B cell (primary cell): ENCODE data around the gene RINL. TPM values are rescaled to one million over a fixed set of nuclear protein-coding genes. Genes with fewer than 3 reads are reported as not detected.

Experiments
- ATAC-seq: fragments of 200-7000 bp; cut with Tn5 transposase; one replicate; pipeline ENCODE4 v1.10.0; 2021; ENCODE audit warnings: low read depth, mild to moderate bottlenecking, moderate number of reproducible peaks, moderate library complexity
- CTCF ChIA-PET: fragments of 350-600 bp; sonication (Branson Sonifier 250); formaldehyde crosslinking; loops from one replicate; lab custom pipeline; 2021; ENCODE audit warnings: antibody characterized with exemption, inconsistent platforms; lab: Charles Lee
- POLR2A ChIA-PET: fragments of 350-600 bp; sonication (Branson Sonifier 250); formaldehyde crosslinking; loops from one replicate; lab custom pipeline; 2021; ENCODE audit warnings: antibody characterized with exemption; lab: Charles Lee
- DNase-seq: peaks from one replicate; pipeline ENCODE4 v3.0.0; 2013
- H2AFZ ChIP-seq: 2 replicates; pipeline ENCODE4 v1.6.1; 2012; ENCODE audit warnings: mild to moderate bottlenecking, low read depth, low read length; ENCODE audit not compliant: insufficient read depth, poor library complexity, severe bottlenecking
- H3K27ac ChIP-seq, 2 donors: 1 replicate in 1 of 2; 2 replicates in 1 of 2; pipeline ENCODE4 v1.5.1; 2012 to 2013; ENCODE audit warnings: low read length in 2 of 2, mild to moderate bottlenecking in 2 of 2, moderate library complexity in 1 of 2
- H3K27me3 ChIP-seq, 4 experiments: fragments of 200-600 bp in 1 of 4; sonication (generic) in 1 of 4; replicated peaks in 1 of 4; 1 replicate in 2 of 4; 2 replicates in 2 of 4; pipeline versions ENCODE4 v1.6.1 to v1.7.0; 2013 to 2016; ENCODE audit warnings: low read length in 3 of 4, mild to moderate bottlenecking in 2 of 4, mixed read lengths in 1 of 4, moderate library complexity in 1 of 4; ENCODE audit not compliant: insufficient read depth in 4 of 4, control insufficient read depth in 3 of 4; ENCODE audit errors: control extremely low read depth in 1 of 4
- H3K36me3 ChIP-seq, 2 experiments: replicated peaks in 1 of 2; 1 replicate in 1 of 2; 2 replicates in 1 of 2; pipeline versions ENCODE4 v1.6.1 to v1.7.1; 2013; ENCODE audit warnings: low read length in 1 of 2; ENCODE audit not compliant: insufficient read depth in 2 of 2, control insufficient read depth in 1 of 2; ENCODE audit errors: control extremely low read depth in 1 of 2, extremely low read depth in 1 of 2
- H3K4me1 ChIP-seq, 2 donors: fragments of 200-600 bp in 1 of 2; sonication (generic) in 1 of 2; 1 replicate in 1 of 2; 2 replicates in 1 of 2; pipeline versions ENCODE4 v1.5.1 to v1.6.1; 2013 to 2017; ENCODE audit warnings: low read length in 2 of 2; ENCODE audit not compliant: control insufficient read depth in 2 of 2, insufficient read depth in 2 of 2
- H3K4me2 ChIP-seq: replicated peaks from 2 replicates; pipeline ENCODE3; 2012; ENCODE audit warnings: mild to moderate bottlenecking, low read depth, low read length; ENCODE audit not compliant: poor library complexity, severe bottlenecking
- H3K4me3 ChIP-seq, 5 experiments: fragments of 200-600 bp in 1 of 5; sonication (generic) in 1 of 5; 1 replicate in 3 of 5; 2 replicates in 2 of 5; pipeline versions ENCODE4 v1.5.1 to v1.7.0; 2011 to 2016; ENCODE audit warnings: low read length in 4 of 5, mild to moderate bottlenecking in 4 of 5, low read depth in 2 of 5, control low read depth in 1 of 5, moderate library complexity in 1 of 5; ENCODE audit not compliant: insufficient read depth in 1 of 5; ENCODE audit errors: control extremely low read depth in 1 of 5, extremely low read depth in 1 of 5
- H3K79me2 ChIP-seq: fragments of 200-600 bp; sonication (generic); one replicate; pipeline ENCODE4 v1.6.0; 2016; ENCODE audit warnings: low read length; ENCODE audit not compliant: control insufficient read depth, insufficient read depth
- H3K9ac ChIP-seq: fragments of 200-600 bp; sonication (generic); 2 replicates; pipeline ENCODE4 v1.6.1; 2017; ENCODE audit warnings: mild to moderate bottlenecking, low read length, moderate library complexity
- H3K9me3 ChIP-seq, 3 donors: one replicate each; pipeline versions ENCODE4 v1.6.1 to v1.7.1; 2013; ENCODE audit warnings: low read length in 2 of 3; ENCODE audit not compliant: control insufficient read depth in 2 of 3, insufficient read depth in 1 of 3; ENCODE audit errors: control extremely low read depth in 1 of 3
- H4K20me1 ChIP-seq: 2 replicates; pipeline ENCODE4 v1.6.0; 2012; ENCODE audit warnings: mild to moderate bottlenecking, low read length; ENCODE audit not compliant: insufficient read depth, control insufficient read depth, poor library complexity, severe bottlenecking
- H3K27ac Mint-ChIP-seq: one replicate; pipeline ENCODE4 v1.8.0; 2021; ENCODE audit warnings: mixed read lengths
- H3K27me3 Mint-ChIP-seq: one replicate; pipeline ENCODE4 v1.8.0; 2021; ENCODE audit warnings: mixed read lengths
- H3K4me1 Mint-ChIP-seq: one replicate; pipeline ENCODE4 v1.8.0; 2021; ENCODE audit warnings: mixed read lengths
- H3K4me3 Mint-ChIP-seq: one replicate; pipeline ENCODE4 v1.8.0; 2021; ENCODE audit warnings: mixed read lengths
- H3K9me3 Mint-ChIP-seq: one replicate; pipeline ENCODE4 v1.8.0; 2022; ENCODE audit warnings: mixed read lengths; ENCODE audit not compliant: insufficient read depth
- EZH2 ChIP-seq: IDR thresholded peaks from 2 replicates; pipeline ENCODE4 v1.6.1; 2012; ENCODE audit warnings: borderline replicate concordance, low read depth, mild to moderate bottlenecking, moderate library complexity, low read length; ENCODE audit not compliant: insufficient read depth, poor library complexity, severe bottlenecking
- WGBS: methylation state at CpG from one replicate; pipeline ENCODE4 v1.1.5; 2013; ENCODE audit warnings: missing lambda C conversion rate; ENCODE audit not compliant: insufficient coverage; 5-methylcytosine and 5-hydroxymethylcytosine counted together
- intact Hi-C: fragments of 100-400 bp; cut with micrococcal nuclease; formaldehyde crosslinking; loops from one replicate; pipeline ENCODE4 v1.10.0; 2022
- polyA plus RNA-seq: library from polyadenylated mRNA; depleted of rRNA; stranded (reverse); fragments of >200 nt; gene quantifications from 2 replicates; pipeline ENCODE4 v1.2.3, GENCODE V29; 2012
- total RNA-seq, 2 donors: library from RNA; stranded (reverse); fragments of 120-200 nt in 1 of 2; gene quantifications; 1 replicate in 1 of 2; 2 replicates in 1 of 2; pipeline versions ENCODE4 v1.2.3 to v1.2.4, GENCODE V29; 2013 to 2022
- TF ChIP-seq, protein P1 (sequence below): fragments of 200-600 bp; IDR thresholded peaks from one replicate; pipeline ENCODE4 v1.8.0; 2022; ENCODE audit warnings: antibody characterized with exemption, mild to moderate bottlenecking

Gene RINL
- total and polyA plus RNA-seq, 2 donors (not counting 1 experiment from before 2014, with no cell fraction given) = 67.0 to 113 TPM

GRCh38 chr19:38907227-38907626, 29.2 kb upstream of the RINL start:
- peaks cover 0 to 2% (median 0%) of the 10 kb centered on the region in 4 experiments for H3K27me3 ChIP-seq
- Mint-ChIP-seq H3K9me3 (no peaks in the 10 kb centered on the region), H3K27me3 (no peaks in the 10 kb centered on the region), H3K27ac (no peak overlapping the region), H3K4me1 (peaks cover 6% of the 10 kb centered on the region), H3K4me3 (no peak overlapping the region)
- H3K9ac ChIP-seq = no peak overlapping the region
- H2AFZ ChIP-seq = no peak overlapping the region
- intact Hi-C loops = no loop called here
- no peaks in the 10 kb centered on the region for H3K9me3 ChIP-seq
- no peak overlapping the region for H3K4me3 ChIP-seq
- DNase-seq (no peak), ATAC-seq (no peak)
- POLR2A ChIA-PET = no interaction called here
- 99% methylated on average over 29 of the region's 29 CpGs for WGBS
- H3K79me2 ChIP-seq = peaks cover 33% of the 10 kb centered on the region
- no peaks in the 10 kb centered on the region for H3K4me1 ChIP-seq
- no peak for TF ChIP-seq EZH2
- TF ChIP-seq, protein P1, sequence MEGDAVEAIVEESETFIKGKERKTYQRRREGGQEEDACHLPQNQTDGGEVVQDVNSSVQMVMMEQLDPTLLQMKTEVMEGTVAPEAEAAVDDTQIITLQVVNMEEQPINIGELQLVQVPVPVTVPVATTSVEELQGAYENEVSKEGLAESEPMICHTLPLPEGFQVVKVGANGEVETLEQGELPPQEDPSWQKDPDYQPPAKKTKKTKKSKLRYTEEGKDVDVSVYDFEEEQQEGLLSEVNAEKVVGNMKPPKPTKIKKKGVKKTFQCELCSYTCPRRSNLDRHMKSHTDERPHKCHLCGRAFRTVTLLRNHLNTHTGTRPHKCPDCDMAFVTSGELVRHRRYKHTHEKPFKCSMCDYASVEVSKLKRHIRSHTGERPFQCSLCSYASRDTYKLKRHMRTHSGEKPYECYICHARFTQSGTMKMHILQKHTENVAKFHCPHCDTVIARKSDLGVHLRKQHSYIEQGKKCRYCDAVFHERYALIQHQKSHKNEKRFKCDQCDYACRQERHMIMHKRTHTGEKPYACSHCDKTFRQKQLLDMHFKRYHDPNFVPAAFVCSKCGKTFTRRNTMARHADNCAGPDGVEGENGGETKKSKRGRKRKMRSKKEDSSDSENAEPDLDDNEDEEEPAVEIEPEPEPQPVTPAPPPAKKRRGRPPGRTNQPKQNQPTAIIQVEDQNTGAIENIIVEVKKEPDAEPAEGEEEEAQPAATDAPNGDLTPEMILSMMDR = no peak
- peaks cover 0 to 34% of the 10 kb centered on the region in 2 experiments for H3K36me3 ChIP-seq
- no peak overlapping the region for H3K4me2 ChIP-seq
- no peak overlapping the region for H3K27ac ChIP-seq
- CTCF ChIA-PET = no interaction called here
- H4K20me1 ChIP-seq = peaks cover 12% of the 10 kb centered on the region

GRCh38 chr19:38905620-38906019, 27.5 kb upstream of the RINL start:
- no peaks in the 10 kb centered on the region for H3K9me3 Mint-ChIP-seq
- peaks cover 4 to 6% of the 10 kb centered on the region in 2 donors for H3K4me1 ChIP-seq
- intact Hi-C loops = no loop called here
- ChIA-PET CTCF (interaction anchor here (0.9 kb wide), 1 partner anchor 125 kb away, joined by 4 read pairs; no protein-coding TSS in a partner anchor), POLR2A (no interaction called here)
- no peak overlapping the region for H3K9ac ChIP-seq
- H3K36me3 ChIP-seq = peaks cover 0 to 34% of the 10 kb centered on the region in 2 experiments
- no peak for DNase-seq
- H3K4me1 Mint-ChIP-seq = peaks cover 12% of the 10 kb centered on the region
- no peaks in the 10 kb centered on the region for H3K27me3 ChIP-seq
- TF ChIP-seq EZH2 = no peak
- TF ChIP-seq, protein P1 = no peak
- H3K4me3 Mint-ChIP-seq = no peak overlapping the region
- no peaks in the 10 kb centered on the region for H3K27me3 Mint-ChIP-seq
- no peak for ATAC-seq
- no peak overlapping the region for H3K27ac Mint-ChIP-seq
- WGBS = 100% methylated on average over 3 of the region's 4 CpGs
- H3K27ac ChIP-seq = no peak overlapping the region
- no peak overlapping the region for H3K4me3 ChIP-seq
- H4K20me1 ChIP-seq = peaks cover 12% of the 10 kb centered on the region
- peaks cover 49% of the 10 kb centered on the region for H3K79me2 ChIP-seq
- H3K4me2 ChIP-seq = no peak overlapping the region
- no peak overlapping the region for H2AFZ ChIP-seq
- peaks cover 0 to 4% (median 0%) of the 10 kb centered on the region in 3 donors for H3K9me3 ChIP-seq
